OCI-LY7 (cell line): ENCODE data around the gene NDRG4. TPM values are rescaled to one million over a fixed set of nuclear protein-coding genes. Genes with fewer than 3 reads are reported as not detected.

ENCODE experiments used
- BruUV-seq: library from RNA; stranded (reverse); fragments of 400-500 nt; replicated peaks from 2 replicates; lab custom pipeline; 2021; lab: Mats Ljungman, UMichigan
- CTCF ChIA-PET: fragments of 300-600 bp; sonication (Branson Sonifier 250); formaldehyde crosslinking; loops from one replicate; lab custom pipeline; 2022; ENCODE audit warnings: antibody characterized with exemption; ENCODE audit not compliant: unreplicated experiment; lab: Charles Lee
- POLR2A ChIA-PET: fragments of 300-600 bp; sonication (Branson Sonifier 250); formaldehyde crosslinking; loops from one replicate; lab custom pipeline; 2022; ENCODE audit warnings: antibody characterized with exemption; lab: Charles Lee
- DNase-seq: peaks from one replicate; pipeline ENCODE4 v3.0.0-alpha.2; 2015; ENCODE audit warnings: low spot score
- H2AFZ ChIP-seq: fragments of 200-600 bp; sonication (generic), shearing (Covaris generic); 2 replicates; pipeline ENCODE4 v1.6.1; 2014; ENCODE audit warnings: mild to moderate bottlenecking, antibody characterized with exemption, low read length, moderate library complexity
- H3K27ac ChIP-seq: fragments of 200-600 bp; sonication (generic); 2 replicates; pipeline ENCODE4 v1.5.1; 2014; ENCODE audit warnings: mixed run types, low read depth, mild to moderate bottlenecking, moderate library complexity, low read length, inconsistent platforms; ENCODE audit not compliant: poor library complexity, severe bottlenecking
- H3K36me3 ChIP-seq: fragments of 200-600 bp; sonication (generic); 2 replicates; pipeline ENCODE4 v1.6.1; 2014; ENCODE audit warnings: mild to moderate bottlenecking, antibody characterized with exemption, low read length, moderate library complexity, mixed read lengths; ENCODE audit not compliant: insufficient read depth
- H3K4me1 ChIP-seq: fragments of 200-600 bp; sonication (generic); 2 replicates; pipeline ENCODE4 v1.5.1; 2014; ENCODE audit warnings: mild to moderate bottlenecking, low read length; ENCODE audit not compliant: insufficient read depth, poor library complexity, severe bottlenecking
- H3K4me2 ChIP-seq: fragments of 200-600 bp; sonication (generic); 2 replicates; pipeline ENCODE4 v1.6.1; 2014; ENCODE audit warnings: mild to moderate bottlenecking, low read length
- H3K4me3 ChIP-seq: fragments of 200-600 bp; sonication (generic); 2 replicates; pipeline ENCODE4 v1.5.1; 2014; ENCODE audit warnings: mild to moderate bottlenecking, low read depth, low read length; ENCODE audit not compliant: poor library complexity, severe bottlenecking
- H3K79me2 ChIP-seq: fragments of 200-600 bp; sonication (generic); 2 replicates; pipeline ENCODE4 v1.6.1; 2016; ENCODE audit warnings: low read depth, mild to moderate bottlenecking, low read length, moderate library complexity, mixed read lengths; ENCODE audit not compliant: insufficient read depth
- H3K9me2 ChIP-seq: fragments of 200-600 bp; sonication (generic); 2 replicates; pipeline ENCODE4 v1.6.1; 2016; ENCODE audit warnings: mild to moderate bottlenecking, low read length, mixed read lengths; ENCODE audit not compliant: insufficient read depth
- H3K9me3 ChIP-seq: fragments of 200-600 bp; sonication (generic); 2 replicates; pipeline ENCODE4 v1.6.1; 2014; ENCODE audit warnings: mild to moderate bottlenecking, mixed run types, low read length, mixed read lengths
- H4K20me1 ChIP-seq: fragments of 200-600 bp; sonication (generic); 2 replicates; pipeline ENCODE4 v1.6.1; 2014; ENCODE audit warnings: mild to moderate bottlenecking, antibody characterized with exemption, low read length, moderate library complexity, mixed read lengths; ENCODE audit not compliant: insufficient read depth
- CTCF ChIP-seq: fragments of 200-600 bp; sonication (generic); conservative IDR thresholded peaks from 2 replicates; pipeline ENCODE4 v1.5.1; 2014; ENCODE audit warnings: mild to moderate bottlenecking, antibody characterized with exemption, low read length, moderate library complexity, mixed read lengths
- EZH2phosphoT487 ChIP-seq: fragments of 200-600 bp; sonication (generic); IDR thresholded peaks from 2 replicates; pipeline ENCODE4 v1.6.1; 2018; ENCODE audit warnings: low read depth, borderline replicate concordance, mild to moderate bottlenecking, mixed run types, antibody characterized with exemption, low read length, moderate library complexity, mixed read lengths
- intact Hi-C: fragments of 100-400 bp; cut with micrococcal nuclease; formaldehyde crosslinking; loops from one replicate; pipeline ENCODE4 v1.10.0; 2022; ENCODE audit not compliant: unreplicated experiment
- total RNA-seq, 2 experiments: library from RNA; depleted of rRNA in 1 of 2; stranded (reverse); fragments of >200 nt in 1 of 2; shearing (Covaris generic) in 1 of 2; gene quantifications; 2 replicates each; pipeline ENCODE4 v1.2.3, GENCODE V29; 2014 to 2022

Gene NDRG4
- total RNA-seq, 2 experiments from 2014 or later = 8.8 to 9.5 TPM

DNA sequence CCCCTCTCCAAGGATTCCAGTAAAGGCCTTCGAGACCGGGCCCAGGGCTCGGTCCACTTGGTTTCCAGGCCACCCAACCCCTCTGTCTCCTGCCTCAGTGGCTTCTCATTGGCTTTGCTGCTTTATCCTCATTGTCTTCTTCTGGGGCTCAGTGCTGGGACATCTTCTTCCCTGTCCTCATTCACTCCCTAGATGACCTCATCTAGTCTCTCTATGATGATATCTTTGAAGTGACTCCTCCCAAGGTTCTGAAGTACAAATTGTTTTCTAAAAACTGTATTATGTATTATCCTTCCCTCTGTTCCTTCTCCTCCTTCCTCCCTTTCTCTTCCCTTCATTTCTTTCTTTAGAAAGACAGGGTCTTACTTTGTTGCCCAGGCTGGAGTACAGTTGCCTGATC is 27.1 kb upstream of the NDRG4 start:
- Histone ChIP-seq H3K4me1 (peaks cover 39% of the 10 kb centered on the region), H3K9me3 (no peaks in the 10 kb centered on the region), H3K4me3 (no peak overlapping the region), H3K9me2 (no peaks in the 10 kb centered on the region), H3K36me3 (no peaks in the 10 kb centered on the region), H4K20me1 (no peaks in the 10 kb centered on the region), H3K79me2 (no peaks in the 10 kb centered on the region), H2AFZ (no peak overlapping the region), H3K27ac (no peak overlapping the region), H3K4me2 (no peak overlapping the region)
- intact Hi-C loops = loop anchor here (5.0 kb wide), 1 partner anchor 56 kb away; no protein-coding TSS in a partner anchor
- DNase-seq = no peak
- POLR2A ChIA-PET = interaction anchor here (1.4 kb wide), 2 partner anchors 56 to 136 kb away, joined by 4 to 9 read pairs; no protein-coding TSS in a partner anchor
- TF ChIP-seq CTCF = no peak
- TF ChIP-seq EZH2phosphoT487 = no peak
- CTCF ChIA-PET = interaction anchor here (0.9 kb wide), 1 partner anchor 12 kb away, joined by 3 read pairs; no protein-coding TSS in a partner anchor
- BruUV-seq = no TSS peak

GRCh38 chr16:58474296-58474695 is 25.6 kb upstream of the NDRG4 start:
- Histone ChIP-seq H3K9me2 (no peaks in the 10 kb centered on the region), H3K4me2 (peak overlapping the region; percentile 33), H3K27ac (peak overlapping the region; percentile 13), H2AFZ (peak overlapping the region; percentile 63; the same call in 1 of the 2 replicates), H3K79me2 (no peaks in the 10 kb centered on the region), H3K9me3 (no peaks in the 10 kb centered on the region), H3K4me1 (peaks cover 40% of the 10 kb centered on the region), H4K20me1 (no peaks in the 10 kb centered on the region), H3K4me3 (no peak overlapping the region), H3K36me3 (no peaks in the 10 kb centered on the region)
- intact Hi-C loops = loop anchor here (5.0 kb wide), 1 partner anchor 57 kb away; no protein-coding TSS in a partner anchor
- no TSS peak for BruUV-seq
- POLR2A ChIA-PET = interaction anchor here (0.6 to 1.4 kb wide), 3 partner anchors 35 to 149 kb away, joined by 4 to 6 read pairs (median 6); no protein-coding TSS in a partner anchor
- peak; percentile 74 for DNase-seq
- TF ChIP-seq CTCF (no peak), EZH2phosphoT487 (no peak)
- CTCF ChIA-PET = interaction anchor here (0.9 kb wide), 1 partner anchor 30 kb away, joined by 3 read pairs; no protein-coding TSS in a partner anchor

DNA sequence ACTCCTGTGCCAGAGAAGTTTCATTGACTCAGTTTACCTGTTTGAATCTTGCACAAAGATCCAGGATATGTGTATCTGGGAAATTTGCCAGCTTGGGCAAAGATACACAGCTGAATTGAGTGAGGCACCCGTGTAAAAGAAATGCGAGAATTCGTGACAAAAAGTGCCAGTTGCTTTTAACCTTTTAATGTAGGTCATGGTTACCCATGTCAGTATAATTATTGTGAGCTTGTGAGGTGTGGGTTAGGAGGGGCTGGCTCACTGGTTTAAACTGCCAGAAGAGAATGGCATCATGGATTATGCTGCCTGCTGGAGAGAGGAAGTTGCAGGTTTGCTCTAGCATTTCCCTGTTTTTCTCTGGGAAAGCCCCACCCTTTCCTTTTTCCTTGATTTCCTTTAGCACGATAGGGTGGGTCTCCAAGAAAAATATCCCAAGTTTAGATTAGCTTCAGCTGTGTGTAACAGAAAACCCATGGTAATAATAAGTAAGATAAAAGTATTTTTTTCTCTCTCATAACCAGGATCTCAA is 24.8 kb upstream of the NDRG4 start:
- no peak overlapping the region for H3K4me2 ChIP-seq
- no TSS peak for BruUV-seq
- POLR2A ChIA-PET = interaction anchor here (1.1 kb wide), 1 partner anchor 59 kb away, joined by 3 read pairs; no protein-coding TSS in a partner anchor

More for the DNA sequence above, 24.8 kb upstream of the NDRG4 start:
- no peak overlapping the region; the same call in 1 of the 2 replicates for H2AFZ ChIP-seq
- H3K9me2 ChIP-seq = no peaks in the 10 kb centered on the region
- no peak overlapping the region for H3K4me3 ChIP-seq
- no peaks in the 10 kb centered on the region for H4K20me1 ChIP-seq
- no peak for TF ChIP-seq EZH2phosphoT487
- no peak for TF ChIP-seq CTCF
- intact Hi-C loops = no loop called here
- H3K27ac ChIP-seq = no peak overlapping the region
- H3K79me2 ChIP-seq = no peaks in the 10 kb centered on the region
- H3K36me3 ChIP-seq = no peaks in the 10 kb centered on the region
- CTCF ChIA-PET = no interaction called here
- peaks cover 45% of the 10 kb centered on the region for H3K4me1 ChIP-seq
- no peak for DNase-seq
- H3K9me3 ChIP-seq = no peaks in the 10 kb centered on the region
